A673 (cell line): ENCODE results near the gene CLHC1.

Source experiments
- EZH2 ChIP-seq: fragments of 200-600 bp; sonication (generic); IDR thresholded peaks from 2 replicates; pipeline ENCODE4 v1.6.1; 2017; ENCODE audit warnings: borderline replicate concordance, low read depth, mild to moderate bottlenecking, mixed read lengths, antibody characterized with exemption, low read length; ENCODE audit not compliant: poor library complexity, severe bottlenecking
- TF ChIP-seq, protein P1 (sequence below): fragments of 300-800, 200-600 bp; sonication (generic); conservative IDR thresholded peaks from 2 replicates; pipeline ENCODE4 v1.5.1; 2017; ENCODE audit warnings: low read depth, mild to moderate bottlenecking, antibody characterized with exemption, low read length, moderate library complexity, mixed read lengths

GRCh38 chr2:55138882-55139229, 93.2 kb downstream of the CLHC1 start:
- TF ChIP-seq, protein P1, sequence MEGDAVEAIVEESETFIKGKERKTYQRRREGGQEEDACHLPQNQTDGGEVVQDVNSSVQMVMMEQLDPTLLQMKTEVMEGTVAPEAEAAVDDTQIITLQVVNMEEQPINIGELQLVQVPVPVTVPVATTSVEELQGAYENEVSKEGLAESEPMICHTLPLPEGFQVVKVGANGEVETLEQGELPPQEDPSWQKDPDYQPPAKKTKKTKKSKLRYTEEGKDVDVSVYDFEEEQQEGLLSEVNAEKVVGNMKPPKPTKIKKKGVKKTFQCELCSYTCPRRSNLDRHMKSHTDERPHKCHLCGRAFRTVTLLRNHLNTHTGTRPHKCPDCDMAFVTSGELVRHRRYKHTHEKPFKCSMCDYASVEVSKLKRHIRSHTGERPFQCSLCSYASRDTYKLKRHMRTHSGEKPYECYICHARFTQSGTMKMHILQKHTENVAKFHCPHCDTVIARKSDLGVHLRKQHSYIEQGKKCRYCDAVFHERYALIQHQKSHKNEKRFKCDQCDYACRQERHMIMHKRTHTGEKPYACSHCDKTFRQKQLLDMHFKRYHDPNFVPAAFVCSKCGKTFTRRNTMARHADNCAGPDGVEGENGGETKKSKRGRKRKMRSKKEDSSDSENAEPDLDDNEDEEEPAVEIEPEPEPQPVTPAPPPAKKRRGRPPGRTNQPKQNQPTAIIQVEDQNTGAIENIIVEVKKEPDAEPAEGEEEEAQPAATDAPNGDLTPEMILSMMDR, result no peak
- no peak for TF ChIP-seq EZH2
